Endothelial cell of umbilical vein (primary cell): ENCODE measurements around the gene ALX3. TPM values are rescaled to one million over a fixed set of nuclear protein-coding genes. Genes with fewer than 3 reads are reported as not detected.

Experiments
- BruUV-seq: library from RNA; stranded (reverse); fragments of 400-500 nt; replicated peaks from 2 replicates; lab custom pipeline; 2021; lab: Mats Ljungman, UMichigan
- CTCF ChIA-PET: fragments of 300-600, 350-600 bp; sonication (Branson Sonifier 250); formaldehyde crosslinking; loops from one replicate; lab custom pipeline; 2021; ENCODE audit warnings: antibody characterized with exemption, inconsistent platforms; lab: Charles Lee
- POLR2A ChIA-PET: fragments of 300-600, 350-600 bp; sonication (Branson Sonifier 250); formaldehyde crosslinking; loops from one replicate; lab custom pipeline; 2021; ENCODE audit warnings: antibody characterized with exemption, inconsistent platforms; lab: Charles Lee
- DNase-seq: peaks from one replicate; pipeline ENCODE4 v3.0.0-alpha.2; 2011; ENCODE audit warnings: low read depth, low spot score
- FAIRE-seq: peaks from 2 replicates; lab custom pipeline; 2011; peaks lifted over from hg19 to GRCh38; lab: Jason Lieb, UNC
- H2AFZ ChIP-seq: 2 replicates; pipeline ENCODE4 v1.6.0; 2012; ENCODE audit warnings: low read depth, low read length, control low read depth, inconsistent platforms
- H3K27ac ChIP-seq: 2 replicates; pipeline ENCODE4 v1.5.1; 2011; ENCODE audit warnings: low read depth, mild to moderate bottlenecking, control low read depth, low read length, moderate library complexity; ENCODE audit not compliant: insufficient read depth
- H3K27me3 ChIP-seq, 2 experiments: 2 replicates each; pipeline versions ENCODE4 v1.6.0 to v1.6.1; 2011; ENCODE audit warnings: low read length in 2 of 2, mixed read lengths in 1 of 2; ENCODE audit not compliant: control insufficient read depth in 2 of 2, insufficient read depth in 2 of 2
- H3K36me3 ChIP-seq, 2 experiments: 2 replicates in 1 of 2; 3 replicates in 1 of 2; pipeline ENCODE4 v1.5.1; 2011; ENCODE audit warnings: low read length in 2 of 2, mild to moderate bottlenecking in 1 of 2, moderate library complexity in 1 of 2; ENCODE audit not compliant: control insufficient read depth in 2 of 2, insufficient read depth in 2 of 2; ENCODE audit errors: extremely low read depth in 1 of 2
- H3K4me1 ChIP-seq: 3 replicates; pipeline ENCODE4 v1.5.1; 2011; ENCODE audit warnings: mild to moderate bottlenecking, low read length; ENCODE audit not compliant: control insufficient read depth, insufficient read depth; ENCODE audit errors: extremely low read depth
- H3K4me2 ChIP-seq: 2 replicates; pipeline ENCODE4 v1.6.1; 2011; ENCODE audit warnings: low read length, control low read depth, mixed read lengths; ENCODE audit not compliant: insufficient read depth
- H3K4me3 ChIP-seq, 3 experiments: fragments of 200-600 bp in 1 of 3; sonication (generic), shearing (Covaris generic) in 1 of 3; replicated peaks in 1 of 3; 2 replicates each; pipeline ENCODE4 v1.5.1; 2011 to 2016; ENCODE audit warnings: control low read depth in 3 of 3, low read length in 3 of 3, mild to moderate bottlenecking in 2 of 3, inconsistent platforms in 1 of 3, low read depth in 1 of 3, moderate library complexity in 1 of 3; ENCODE audit not compliant: insufficient read depth in 1 of 3
- H3K79me2 ChIP-seq: 2 replicates; pipeline ENCODE4 v1.6.0; 2012; ENCODE audit warnings: low read length, inconsistent platforms; ENCODE audit not compliant: control insufficient read depth, insufficient read depth
- H3K9ac ChIP-seq: replicated peaks from 2 replicates; pipeline ENCODE3; 2011; ENCODE audit warnings: low read length, control low read depth; ENCODE audit not compliant: insufficient read depth; ENCODE audit errors: extremely low read depth
- H3K9me1 ChIP-seq: replicated peaks from 3 replicates; pipeline ENCODE4 v1.6.0; 2011; ENCODE audit warnings: mild to moderate bottlenecking, low read length; ENCODE audit not compliant: control insufficient read depth, insufficient read depth; ENCODE audit errors: extremely low read depth
- H3K9me3 ChIP-seq: replicated peaks from 2 replicates; pipeline ENCODE4 v1.5.1; 2012; ENCODE audit warnings: low read length, inconsistent platforms; ENCODE audit not compliant: control insufficient read depth, insufficient read depth
- H4K20me1 ChIP-seq: replicated peaks from 2 replicates; pipeline ENCODE3; 2011; ENCODE audit warnings: mild to moderate bottlenecking, low read length; ENCODE audit not compliant: control insufficient read depth, insufficient read depth; ENCODE audit errors: extremely low read depth
- EZH2 ChIP-seq: IDR thresholded peaks from 2 replicates; pipeline ENCODE4 v1.6.1; 2012; ENCODE audit warnings: borderline replicate concordance, low read depth, mild to moderate bottlenecking, moderate library complexity, low read length, inconsistent platforms; ENCODE audit not compliant: severe bottlenecking
- FOS ChIP-seq: IDR thresholded peaks from 2 replicates; pipeline ENCODE4 v1.6.1; 2011; ENCODE audit warnings: mild to moderate bottlenecking, low read length, moderate library complexity, borderline replicate concordance; ENCODE audit not compliant: insufficient read depth
- GATA2 ChIP-seq: IDR thresholded peaks from 2 replicates; pipeline ENCODE4 v1.7.0; 2011; ENCODE audit warnings: low read depth, mild to moderate bottlenecking, moderate library complexity, mixed read lengths, low read length; ENCODE audit not compliant: insufficient read length, insufficient read depth
- JUN ChIP-seq: IDR thresholded peaks from 2 replicates; pipeline ENCODE4 v1.6.1; 2011; ENCODE audit warnings: borderline replicate concordance, low read depth; ENCODE audit not compliant: insufficient read length, insufficient read depth
- MYC ChIP-seq: IDR thresholded peaks from one replicate; pipeline ENCODE4 v1.6.1; 2011; ENCODE audit warnings: mild to moderate bottlenecking, low read depth, low read length
- POLR2A ChIP-seq: IDR thresholded peaks from 2 replicates; pipeline ENCODE4 v1.6.1; 2012; ENCODE audit warnings: low read depth, mild to moderate bottlenecking, control low read depth, low read length
- POLR2AphosphoS5 ChIP-seq: IDR thresholded peaks from 2 replicates; pipeline ENCODE4 v1.6.1; 2012; ENCODE audit warnings: low read depth, mild to moderate bottlenecking, control low read depth, low read length, moderate library complexity; ENCODE audit not compliant: insufficient read depth
- dilution Hi-C: fragments of 300-500 bp; cut with MboI; formaldehyde crosslinking; loops from one replicate; pipeline ENCODE4 v1.15.0; 2019; ENCODE audit warnings: low sequenced_read_pairs; ENCODE audit not compliant: extremely low pct_ligation_motif_present
- intact Hi-C: fragments of 100-400 bp; cut with micrococcal nuclease; formaldehyde crosslinking; loops from one replicate; pipeline ENCODE4 v1.10.0; 2022
- polyA plus RNA-seq, 4 experiments: library from polyadenylated mRNA; depleted of rRNA in 3 of 4; stranded (reverse) in 3 of 4; unstranded in 1 of 4; fragments of >200 nt; gene quantifications; 2 replicates each; pipeline versions ENCODE4 v1.2.1 to v1.2.3, GENCODE V29; 2011 to 2012; ENCODE audit warnings: missing spikeins in 1 of 4
- total RNA-seq: library from RNA; stranded (reverse); gene quantifications from 2 replicates; pipeline ENCODE4 v1.2.3, GENCODE V29; 2021
- TF ChIP-seq, protein P1 (sequence below): IDR thresholded peaks from 2 replicates; pipeline ENCODE4 v1.6.1; 2011; ENCODE audit not compliant: insufficient read depth, insufficient read length
- TF ChIP-seq, protein P2 (sequence below), 2 donors: IDR thresholded peaks; 1 replicate in 1 of 2; 2 replicates in 1 of 2; pipeline ENCODE4 v1.5.1; 2011; ENCODE audit warnings: low read length in 2 of 2, mild to moderate bottlenecking in 2 of 2, moderate library complexity in 2 of 2, control low read depth in 1 of 2, inconsistent platforms in 1 of 2, low read depth in 1 of 2; ENCODE audit not compliant: insufficient read depth in 1 of 2; ENCODE audit errors: extremely low read depth in 1 of 2

Gene ALX3
- total and polyA plus RNA-seq, 2 donors (not counting 3 experiments of a cell fraction or from before 2014, with no cell fraction given): not detected

DNA sequence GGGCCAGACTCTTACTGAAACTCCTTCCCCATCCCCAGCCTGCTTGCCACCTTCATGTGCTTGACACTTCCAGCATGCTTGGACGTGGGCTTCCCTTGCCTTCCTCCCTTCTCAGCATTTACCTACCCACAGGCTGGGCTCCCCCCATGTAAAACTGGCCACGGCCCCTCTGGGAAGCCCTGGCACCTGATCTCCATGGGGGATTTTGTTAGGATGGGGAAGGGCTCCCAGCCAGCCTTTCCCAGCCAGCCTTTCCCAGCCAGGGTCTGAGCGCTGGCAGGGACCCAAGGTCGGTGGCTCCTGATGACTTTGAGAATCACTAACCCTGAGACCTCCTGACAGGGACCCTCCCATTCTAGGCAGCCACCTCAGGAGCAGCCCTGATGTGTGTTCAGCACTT is 6.7 kb downstream of the ALX3 start:
- Histone ChIP-seq H3K9me1 (no peaks in the 10 kb centered on the region), H3K79me2 (no peaks in the 10 kb centered on the region), H3K9ac (no peak overlapping the region), H3K27ac (no peak overlapping the region), H3K27me3 (peaks cover 24 to 30% of the 10 kb centered on the region in 2 experiments), H3K4me2 (no peak overlapping the region), H2AFZ (no peak overlapping the region), H4K20me1 (no peaks in the 10 kb centered on the region), H3K36me3 (peaks cover 0 to 1% of the 10 kb centered on the region in 2 experiments), H3K9me3 (no peaks in the 10 kb centered on the region), H3K4me3 (no peak overlapping the region), H3K4me1 (no peaks in the 10 kb centered on the region)
- no TSS peak for BruUV-seq
- ChIA-PET CTCF (interaction anchor here (0.8 to 1.1 kb wide), 2 partner anchors 10 to 18 kb away, joined by 4 read pairs; no protein-coding TSS in a partner anchor), POLR2A (no interaction called here)
- FAIRE-seq: no peak
- TF ChIP-seq MYC (no peak), EZH2 (no peak), POLR2A (no peak), POLR2AphosphoS5 (no peak), GATA2 (no peak), JUN (no peak), FOS (no peak)
- TF ChIP-seq, protein P1, sequence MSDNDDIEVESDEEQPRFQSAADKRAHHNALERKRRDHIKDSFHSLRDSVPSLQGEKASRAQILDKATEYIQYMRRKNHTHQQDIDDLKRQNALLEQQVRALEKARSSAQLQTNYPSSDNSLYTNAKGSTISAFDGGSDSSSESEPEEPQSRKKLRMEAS: no peak
- TF ChIP-seq, protein P2, sequence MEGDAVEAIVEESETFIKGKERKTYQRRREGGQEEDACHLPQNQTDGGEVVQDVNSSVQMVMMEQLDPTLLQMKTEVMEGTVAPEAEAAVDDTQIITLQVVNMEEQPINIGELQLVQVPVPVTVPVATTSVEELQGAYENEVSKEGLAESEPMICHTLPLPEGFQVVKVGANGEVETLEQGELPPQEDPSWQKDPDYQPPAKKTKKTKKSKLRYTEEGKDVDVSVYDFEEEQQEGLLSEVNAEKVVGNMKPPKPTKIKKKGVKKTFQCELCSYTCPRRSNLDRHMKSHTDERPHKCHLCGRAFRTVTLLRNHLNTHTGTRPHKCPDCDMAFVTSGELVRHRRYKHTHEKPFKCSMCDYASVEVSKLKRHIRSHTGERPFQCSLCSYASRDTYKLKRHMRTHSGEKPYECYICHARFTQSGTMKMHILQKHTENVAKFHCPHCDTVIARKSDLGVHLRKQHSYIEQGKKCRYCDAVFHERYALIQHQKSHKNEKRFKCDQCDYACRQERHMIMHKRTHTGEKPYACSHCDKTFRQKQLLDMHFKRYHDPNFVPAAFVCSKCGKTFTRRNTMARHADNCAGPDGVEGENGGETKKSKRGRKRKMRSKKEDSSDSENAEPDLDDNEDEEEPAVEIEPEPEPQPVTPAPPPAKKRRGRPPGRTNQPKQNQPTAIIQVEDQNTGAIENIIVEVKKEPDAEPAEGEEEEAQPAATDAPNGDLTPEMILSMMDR (IDR thresholded peaks at IDR 0.05; ENCODE audit: extremely low read depth in 1 of 2, insufficient read depth in 1 of 2, low read depth in 1 of 2, low read length in 2 of 2): no peak
- dilution Hi-C loops (no loop called here), intact Hi-C loops (no loop called here)
- DNase-seq: no peak
